WTC11 (cell line): ENCODE data around the gene AHSG. TPM values are rescaled to one million over a fixed set of nuclear protein-coding genes. Genes with fewer than 3 reads are reported as not detected.

Experiments
- ATAC-seq: fragments of 200-7000 bp; cut with Tn5 transposase; 2 replicates; pipeline ENCODE4 v1.10.0; 2021; ENCODE audit warnings: mild to moderate bottlenecking, moderate library complexity
- CTCF ChIA-PET: fragments of 300-600 bp; sonication (Branson Sonifier 250); formaldehyde crosslinking; loops from one replicate; lab custom pipeline; 2021; ENCODE audit warnings: antibody characterized with exemption; lab: Charles Lee
- POLR2A ChIA-PET: fragments of 350-600 bp; sonication (Branson Sonifier 250); formaldehyde crosslinking; loops from one replicate; lab custom pipeline; 2021; ENCODE audit warnings: antibody characterized with exemption; lab: Charles Lee
- DNase-seq: peaks from one replicate; pipeline ENCODE4 v3.0.0; 2021; ENCODE audit warnings: low spot score
- H3K27ac Mint-ChIP-seq: 2 replicates; pipeline ENCODE4 v1.8.0; 2021; ENCODE audit warnings: mixed read lengths
- H3K27me3 Mint-ChIP-seq: 2 replicates; pipeline ENCODE4 v1.8.0; 2021; ENCODE audit warnings: low read depth, mild to moderate bottlenecking, moderate library complexity, mixed read lengths
- H3K36me3 Mint-ChIP-seq: 2 replicates; pipeline ENCODE4 v1.8.0; 2021; ENCODE audit warnings: mixed read lengths
- H3K4me1 Mint-ChIP-seq: 2 replicates; pipeline ENCODE4 v1.8.0; 2022; ENCODE audit warnings: mixed read lengths
- H3K4me3 Mint-ChIP-seq: 2 replicates; pipeline ENCODE4 v1.8.0; 2021; ENCODE audit warnings: mild to moderate bottlenecking, moderate library complexity, mixed read lengths
- H3K9me3 Mint-ChIP-seq: 2 replicates; pipeline ENCODE4 v1.8.0; 2021; ENCODE audit warnings: mixed read lengths
- AR ChIP-seq: fragments of 250-450 bp; sonication (Bioruptor Pico); IDR thresholded peaks from 2 replicates; pipeline ENCODE4 v1.9.0; 2021; ENCODE audit warnings: mild to moderate bottlenecking
- E2F5 ChIP-seq: sonication (generic); formaldehyde crosslinking; IDR thresholded peaks from 2 replicates; pipeline ENCODE4 v1.8.1; 2022; ENCODE audit warnings: mild to moderate bottlenecking, moderate library complexity, missing genetic modification reagents
- ELF4 ChIP-seq: sonication (generic); formaldehyde crosslinking; IDR thresholded peaks from 2 replicates; pipeline ENCODE4 v1.8.1; 2022; ENCODE audit warnings: low read depth, mild to moderate bottlenecking, moderate library complexity, missing genetic modification reagents
- FOXK1 ChIP-seq: sonication (generic); formaldehyde crosslinking; IDR thresholded peaks from 2 replicates; pipeline ENCODE4 v1.8.0; 2022; ENCODE audit warnings: mild to moderate bottlenecking, moderate library complexity, missing genetic modification reagents
- HMGA2 ChIP-seq: fragments of 250-450 bp; sonication (Bioruptor Pico); IDR thresholded peaks from 2 replicates; pipeline ENCODE4 v1.4.0; 2021; ENCODE audit warnings: mild to moderate bottlenecking, moderate library complexity
- HMGXB4 ChIP-seq: sonication (generic); formaldehyde crosslinking; IDR thresholded peaks from 2 replicates; pipeline ENCODE4 v1.8.1; 2023; ENCODE audit warnings: mild to moderate bottlenecking, moderate library complexity, missing genetic modification reagents
- MAX ChIP-seq: sonication (generic); formaldehyde crosslinking; IDR thresholded peaks from 2 replicates; pipeline ENCODE4 v1.8.0; 2022; ENCODE audit warnings: mild to moderate bottlenecking, missing genetic modification reagents
- MXD4 ChIP-seq: fragments of 250-450 bp; sonication (Bioruptor Pico); IDR thresholded peaks from 2 replicates; pipeline ENCODE4 v1.8.0; 2021; ENCODE audit warnings: mild to moderate bottlenecking, moderate library complexity, borderline replicate concordance
- NFE2L1 ChIP-seq: sonication (generic); formaldehyde crosslinking; IDR thresholded peaks from 2 replicates; pipeline ENCODE4 v1.8.1; 2023; ENCODE audit warnings: missing genetic modification reagents
- NR3C1 ChIP-seq: sonication (generic); formaldehyde crosslinking; conservative IDR thresholded peaks from 2 replicates; pipeline ENCODE4 v1.8.1; 2023; ENCODE audit warnings: low read depth, mild to moderate bottlenecking, missing genetic modification reagents
- RORB ChIP-seq: fragments of 250-450 bp; sonication (Bioruptor Pico); IDR thresholded peaks from 2 replicates; pipeline ENCODE4 v1.9.0; 2021; ENCODE audit warnings: mild to moderate bottlenecking
- SMAD3 ChIP-seq: sonication (generic); formaldehyde crosslinking; IDR thresholded peaks from 2 replicates; pipeline ENCODE4 v1.8.0; 2022; ENCODE audit warnings: missing genetic modification reagents, mild to moderate bottlenecking, borderline replicate concordance
- SP1 ChIP-seq: sonication (generic); formaldehyde crosslinking; conservative IDR thresholded peaks from 2 replicates; pipeline ENCODE4 v1.8.1; 2022; ENCODE audit warnings: missing genetic modification reagents
- TEAD4 ChIP-seq: sonication (generic); formaldehyde crosslinking; IDR thresholded peaks from 2 replicates; pipeline ENCODE4 v1.8.0; 2022; ENCODE audit warnings: mild to moderate bottlenecking, missing genetic modification reagents
- ZNF138 ChIP-seq: sonication (generic); formaldehyde crosslinking; conservative IDR thresholded peaks from 2 replicates; pipeline ENCODE4 v1.8.1; 2022; ENCODE audit warnings: mild to moderate bottlenecking, moderate library complexity, missing genetic modification reagents
- ZNF219 ChIP-seq: sonication (generic); formaldehyde crosslinking; IDR thresholded peaks from 2 replicates; pipeline ENCODE4 v1.8.0; 2023; ENCODE audit warnings: missing genetic modification reagents, mild to moderate bottlenecking, borderline replicate concordance
- ZNF263 ChIP-seq: sonication (generic); formaldehyde crosslinking; IDR thresholded peaks from 2 replicates; pipeline ENCODE4 v1.8.1; 2022; ENCODE audit warnings: low read depth, mild to moderate bottlenecking, moderate library complexity, missing genetic modification reagents
- total RNA-seq: library from RNA; stranded (reverse); gene quantifications from 3 replicates; pipeline ENCODE4 v1.2.3, GENCODE V29; 2021
- TF ChIP-seq, protein P1 (sequence below): sonication (generic); formaldehyde crosslinking; IDR thresholded peaks from 2 replicates; pipeline ENCODE4 v1.8.0; 2022; ENCODE audit warnings: missing genetic modification reagents
- TF ChIP-seq, protein P2 (sequence below): sonication (generic); formaldehyde crosslinking; IDR thresholded peaks from 2 replicates; pipeline ENCODE4 v1.8.1; 2023; ENCODE audit warnings: mild to moderate bottlenecking, missing genetic modification reagents, moderate library complexity

The AHSG gene
- total RNA-seq, 1 experiment from 2014 or later, result 1.9 TPM

GRCh38 chr3:186622651-186623310, 9.9 kb downstream of the AHSG start (continued):
- no peak for TF ChIP-seq ZNF263 (CRISPR knock-in tag)
- no peak for TF ChIP-seq MXD4 (CRISPR knock-in tag)
- TF ChIP-seq HMGXB4 (CRISPR knock-in tag), result no peak
- TF ChIP-seq RORB (CRISPR knock-in tag), result no peak

GRCh38 chr3:186624598-186624997, 11.7 kb downstream of the AHSG start:
- ATAC-seq (no peak), DNase-seq (no peak)
- Mint-ChIP-seq H3K27me3 (no peaks in the 10 kb centered on the region), H3K27ac (no peak overlapping the region), H3K36me3 (no peaks in the 10 kb centered on the region), H3K4me1 (no peaks in the 10 kb centered on the region), H3K4me3 (no peak overlapping the region), H3K9me3 (peaks cover 3% of the 10 kb centered on the region; the same call in 1 of the 2 replicates)
- ChIA-PET POLR2A (no interaction called here), CTCF (interaction anchor here (1.8 kb wide), 1 partner anchor 10 kb away, joined by 5 read pairs; no protein-coding TSS in a partner anchor)
- TF ChIP-seq TEAD4 (no peak), NR3C1 (CRISPR knock-in tag) (no peak)

DNA sequence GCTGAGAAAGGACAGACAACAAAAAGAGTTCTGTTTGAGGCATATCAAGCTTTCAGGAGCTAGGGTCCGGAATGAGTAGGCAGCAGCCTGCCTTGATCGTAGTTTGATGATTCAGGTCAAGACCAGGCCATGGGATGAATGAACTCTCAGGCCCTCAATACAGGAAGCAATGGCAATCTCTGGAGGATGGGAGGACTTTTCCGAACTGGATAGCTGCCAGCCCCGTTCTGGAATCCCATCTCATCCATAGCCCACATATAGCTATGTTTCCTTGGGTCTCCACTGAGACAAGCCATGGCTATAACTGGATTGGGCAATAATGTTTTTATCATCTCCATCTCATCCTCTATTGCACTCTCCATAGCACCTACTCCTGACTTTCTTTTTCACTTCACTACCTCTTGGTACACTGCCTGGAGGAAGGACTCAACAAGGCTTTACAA, 12.8 kb downstream of the AHSG start:
- peaks cover 2% of the 10 kb centered on the region; the same call in 1 of the 2 replicates for H3K27me3 Mint-ChIP-seq
- H3K4me1 Mint-ChIP-seq, result peaks cover 3% of the 10 kb centered on the region; the same call in 1 of the 2 replicates
- no peaks in the 10 kb centered on the region for H3K36me3 Mint-ChIP-seq
- H3K4me3 Mint-ChIP-seq, result no peak overlapping the region
- no peak for ATAC-seq
- TF ChIP-seq SP1 (CRISPR knock-in tag) (no peak), E2F5 (CRISPR knock-in tag) (no peak), HMGA2 (CRISPR knock-in tag) (no peak), ELF4 (CRISPR knock-in tag) (no peak), SMAD3 (CRISPR knock-in tag) (no peak), AR (CRISPR knock-in tag) (no peak), NFE2L1 (CRISPR knock-in tag) (no peak), ZNF138 (CRISPR knock-in tag) (no peak), FOXK1 (CRISPR knock-in tag) (no peak), ZNF219 (CRISPR knock-in tag) (no peak), MAX (CRISPR knock-in tag) (no peak)
- TF ChIP-seq, protein P1, sequence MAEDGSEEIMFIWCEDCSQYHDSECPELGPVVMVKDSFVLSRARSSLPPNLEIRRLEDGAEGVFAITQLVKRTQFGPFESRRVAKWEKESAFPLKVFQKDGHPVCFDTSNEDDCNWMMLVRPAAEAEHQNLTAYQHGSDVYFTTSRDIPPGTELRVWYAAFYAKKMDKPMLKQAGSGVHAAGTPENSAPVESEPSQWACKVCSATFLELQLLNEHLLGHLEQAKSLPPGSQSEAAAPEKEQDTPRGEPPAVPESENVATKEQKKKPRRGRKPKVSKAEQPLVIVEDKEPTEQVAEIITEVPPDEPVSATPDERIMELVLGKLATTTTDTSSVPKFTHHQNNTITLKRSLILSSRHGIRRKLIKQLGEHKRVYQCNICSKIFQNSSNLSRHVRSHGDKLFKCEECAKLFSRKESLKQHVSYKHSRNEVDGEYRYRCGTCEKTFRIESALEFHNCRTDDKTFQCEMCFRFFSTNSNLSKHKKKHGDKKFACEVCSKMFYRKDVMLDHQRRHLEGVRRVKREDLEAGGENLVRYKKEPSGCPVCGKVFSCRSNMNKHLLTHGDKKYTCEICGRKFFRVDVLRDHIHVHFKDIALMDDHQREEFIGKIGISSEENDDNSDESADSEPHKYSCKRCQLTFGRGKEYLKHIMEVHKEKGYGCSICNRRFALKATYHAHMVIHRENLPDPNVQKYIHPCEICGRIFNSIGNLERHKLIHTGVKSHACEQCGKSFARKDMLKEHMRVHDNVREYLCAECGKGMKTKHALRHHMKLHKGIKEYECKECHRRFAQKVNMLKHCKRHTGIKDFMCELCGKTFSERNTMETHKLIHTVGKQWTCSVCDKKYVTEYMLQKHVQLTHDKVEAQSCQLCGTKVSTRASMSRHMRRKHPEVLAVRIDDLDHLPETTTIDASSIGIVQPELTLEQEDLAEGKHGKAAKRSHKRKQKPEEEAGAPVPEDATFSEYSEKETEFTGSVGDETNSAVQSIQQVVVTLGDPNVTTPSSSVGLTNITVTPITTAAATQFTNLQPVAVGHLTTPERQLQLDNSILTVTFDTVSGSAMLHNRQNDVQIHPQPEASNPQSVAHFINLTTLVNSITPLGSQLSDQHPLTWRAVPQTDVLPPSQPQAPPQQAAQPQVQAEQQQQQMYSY (CRISPR knock-in tag), result no peak
- TF ChIP-seq, protein P2, sequence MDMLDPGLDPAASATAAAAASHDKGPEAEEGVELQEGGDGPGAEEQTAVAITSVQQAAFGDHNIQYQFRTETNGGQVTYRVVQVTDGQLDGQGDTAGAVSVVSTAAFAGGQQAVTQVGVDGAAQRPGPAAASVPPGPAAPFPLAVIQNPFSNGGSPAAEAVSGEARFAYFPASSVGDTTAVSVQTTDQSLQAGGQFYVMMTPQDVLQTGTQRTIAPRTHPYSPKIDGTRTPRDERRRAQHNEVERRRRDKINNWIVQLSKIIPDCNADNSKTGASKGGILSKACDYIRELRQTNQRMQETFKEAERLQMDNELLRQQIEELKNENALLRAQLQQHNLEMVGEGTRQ (CRISPR knock-in tag), result no peak
- no peak overlapping the region for H3K27ac Mint-ChIP-seq
- peaks cover 3% of the 10 kb centered on the region; the same call in 1 of the 2 replicates for H3K9me3 Mint-ChIP-seq
- CTCF ChIA-PET, result interaction anchor here (1.8 to 2.2 kb wide), 2 partner anchors 8 to 11 kb away, joined by 5 to 15 read pairs; no protein-coding TSS in a partner anchor
- DNase-seq, result no peak
- POLR2A ChIA-PET, result no interaction called here
